ENCODE measurements around the gene METRN. TPM values are rescaled to one million over a fixed set of nuclear protein-coding genes. Genes with fewer than 3 reads are reported as not detected.
"Not testable (repeated sequence)": the region's sequence is repeated elsewhere in the genome, so short reads cannot be mapped to it uniquely, and the experiment has no call there.

The METRN gene
- total RNA-seq, 1 donor from 2014 or later = 116 TPM

DNA sequence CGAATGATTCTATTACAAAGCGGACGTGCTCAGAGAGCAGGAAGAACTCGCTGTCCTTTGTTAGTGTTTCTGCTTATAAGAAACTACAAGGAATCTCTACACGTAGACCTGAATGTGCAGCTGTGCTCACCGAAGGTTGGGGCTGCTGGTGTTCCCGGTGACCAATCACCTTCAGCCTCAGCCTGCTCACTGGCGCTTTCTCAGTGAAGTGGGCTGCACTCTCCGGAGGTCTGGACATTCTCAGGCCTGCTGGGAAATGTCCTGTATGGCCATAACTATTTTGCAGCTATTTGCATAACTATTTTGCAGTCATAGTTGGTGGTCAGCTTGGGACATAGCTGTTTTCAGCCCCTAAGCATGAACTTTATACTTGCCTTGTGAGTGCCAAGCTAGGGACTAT, 35.6 kb downstream of the METRN start:
- no peak overlapping the region for H3K4me3 ChIP-seq (ENCODE audit: low read depth, low read length)
- TF ChIP-seq, protein P1, sequence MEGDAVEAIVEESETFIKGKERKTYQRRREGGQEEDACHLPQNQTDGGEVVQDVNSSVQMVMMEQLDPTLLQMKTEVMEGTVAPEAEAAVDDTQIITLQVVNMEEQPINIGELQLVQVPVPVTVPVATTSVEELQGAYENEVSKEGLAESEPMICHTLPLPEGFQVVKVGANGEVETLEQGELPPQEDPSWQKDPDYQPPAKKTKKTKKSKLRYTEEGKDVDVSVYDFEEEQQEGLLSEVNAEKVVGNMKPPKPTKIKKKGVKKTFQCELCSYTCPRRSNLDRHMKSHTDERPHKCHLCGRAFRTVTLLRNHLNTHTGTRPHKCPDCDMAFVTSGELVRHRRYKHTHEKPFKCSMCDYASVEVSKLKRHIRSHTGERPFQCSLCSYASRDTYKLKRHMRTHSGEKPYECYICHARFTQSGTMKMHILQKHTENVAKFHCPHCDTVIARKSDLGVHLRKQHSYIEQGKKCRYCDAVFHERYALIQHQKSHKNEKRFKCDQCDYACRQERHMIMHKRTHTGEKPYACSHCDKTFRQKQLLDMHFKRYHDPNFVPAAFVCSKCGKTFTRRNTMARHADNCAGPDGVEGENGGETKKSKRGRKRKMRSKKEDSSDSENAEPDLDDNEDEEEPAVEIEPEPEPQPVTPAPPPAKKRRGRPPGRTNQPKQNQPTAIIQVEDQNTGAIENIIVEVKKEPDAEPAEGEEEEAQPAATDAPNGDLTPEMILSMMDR (IDR thresholded peaks at IDR 0.05; ENCODE audit: insufficient read depth, low read length, poor library complexity, severe bottlenecking) = no peak
- no peaks in the 10 kb centered on the region for H3K36me3 ChIP-seq (ENCODE audit: control insufficient read depth, insufficient read depth, low read length)
- no peaks in the 10 kb centered on the region for H3K27me3 ChIP-seq (ENCODE audit: control insufficient read depth, insufficient read depth, low read length)
- no peak for DNase-seq (ENCODE audit: low read depth)

DNA sequence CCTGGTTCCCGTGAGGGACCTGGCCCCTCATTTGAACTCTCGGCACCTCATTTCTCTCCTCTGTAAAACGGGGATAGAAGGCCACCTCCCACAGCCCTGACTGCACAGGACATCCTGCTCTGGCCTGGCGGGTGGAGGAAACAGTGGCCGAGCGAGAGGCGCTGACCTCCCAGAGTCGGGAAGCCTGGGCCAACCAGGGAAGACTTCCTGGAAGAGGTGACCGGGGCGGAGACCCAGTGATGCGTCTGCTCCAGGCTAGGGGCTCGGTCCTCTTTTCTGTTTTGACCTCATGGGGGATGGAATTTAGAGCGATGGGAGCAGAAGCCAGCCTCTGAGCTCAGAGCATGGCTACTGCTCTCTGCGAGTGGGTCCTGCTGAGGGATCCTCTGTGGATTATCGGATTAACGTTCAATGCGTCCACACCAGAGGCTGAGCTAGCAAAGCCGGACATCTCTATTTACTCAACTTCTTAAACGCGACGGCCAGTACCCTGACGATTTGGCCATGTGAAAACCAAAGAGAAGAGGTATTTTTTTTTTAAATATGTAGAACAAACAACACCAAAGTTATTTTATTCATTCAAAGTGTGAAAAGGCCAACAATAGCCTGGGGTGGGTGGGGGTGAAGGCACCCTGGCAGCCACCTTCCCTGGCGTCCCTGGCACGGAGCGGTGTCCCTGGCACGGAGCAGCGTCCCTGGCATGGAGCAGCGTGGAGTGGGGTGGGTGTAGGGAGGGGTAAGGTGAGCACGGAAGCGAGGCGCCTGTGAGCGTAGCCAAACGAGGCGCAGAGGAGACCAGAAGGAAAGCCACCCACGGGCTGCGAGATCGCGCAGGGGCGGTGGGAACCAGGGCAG, 36.5 kb downstream of the METRN start:
- H3K36me3 ChIP-seq (ENCODE audit: control insufficient read depth, insufficient read depth, low read length) = no peaks in the 10 kb centered on the region

DNA sequence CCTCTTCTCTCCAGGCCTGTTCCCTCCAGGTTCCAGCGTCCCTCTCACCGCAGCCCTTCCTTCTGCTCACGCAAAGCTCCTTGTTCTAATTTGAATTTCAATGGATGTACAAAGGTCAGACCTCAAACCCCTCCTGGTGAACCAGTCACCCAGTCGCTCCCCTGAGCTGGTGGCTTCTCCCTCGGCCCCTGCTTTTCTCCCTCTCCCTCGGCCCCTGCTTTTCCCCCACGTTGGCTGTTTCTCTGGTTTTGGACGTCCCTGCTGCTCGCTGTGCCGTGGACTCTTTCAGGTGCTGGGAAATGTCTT, 37.0 kb downstream of the METRN start:
- no peaks in the 10 kb centered on the region for H3K27me3 ChIP-seq (ENCODE audit: control insufficient read depth, insufficient read depth, low read length)
- no peak overlapping the region for H3K4me3 ChIP-seq (ENCODE audit: low read depth, low read length)
- H3K36me3 ChIP-seq (ENCODE audit: control insufficient read depth, insufficient read depth, low read length) = no peaks in the 10 kb centered on the region
- TF ChIP-seq, protein P1 (IDR thresholded peaks at IDR 0.05; ENCODE audit: insufficient read depth, low read length, poor library complexity, severe bottlenecking) = no peak
- DNase-seq (ENCODE audit: low read depth) = no peak

More for the DNA sequence above, 36.5 kb downstream of the METRN start:
- no peak overlapping the region for H3K4me3 ChIP-seq (ENCODE audit: low read depth, low read length)
- DNase-seq (ENCODE audit: low read depth) = no peak
- TF ChIP-seq, protein P1 (IDR thresholded peaks at IDR 0.05; ENCODE audit: insufficient read depth, low read length, poor library complexity, severe bottlenecking) = no peak
- H3K27me3 ChIP-seq (ENCODE audit: control insufficient read depth, insufficient read depth, low read length) = no peaks in the 10 kb centered on the region

DNA sequence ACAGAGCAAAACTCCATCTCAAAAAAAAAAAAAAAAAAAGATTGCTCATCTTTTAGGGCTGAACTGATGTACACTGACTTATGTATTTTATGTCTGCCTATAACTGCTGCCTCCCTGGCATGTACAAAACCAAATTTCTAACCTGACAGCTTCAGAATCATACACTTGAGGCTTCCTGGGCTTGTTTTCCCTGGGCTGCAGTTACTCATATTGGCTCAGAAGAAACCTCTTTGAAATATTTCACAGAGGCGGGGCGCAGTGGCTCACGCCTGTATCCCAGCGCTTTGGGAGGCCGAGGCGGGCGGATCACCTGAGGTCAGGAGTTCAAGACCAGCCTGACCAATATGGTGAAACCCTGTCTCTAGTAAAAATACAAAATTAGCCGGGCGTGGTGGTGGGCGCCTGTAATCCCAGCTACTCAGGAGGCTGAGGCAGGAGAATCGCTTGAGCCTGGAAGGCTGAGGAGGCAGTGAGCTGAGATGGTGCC, 39.2 kb downstream of the METRN start:
- H3K36me3 ChIP-seq (ENCODE audit: control insufficient read depth, insufficient read depth, low read length); DNase-seq (ENCODE audit: low read depth); H3K27me3 ChIP-seq (ENCODE audit: control insufficient read depth, insufficient read depth, low read length); H3K4me3 ChIP-seq (ENCODE audit: low read depth, low read length): not testable (repeated sequence)

DNA sequence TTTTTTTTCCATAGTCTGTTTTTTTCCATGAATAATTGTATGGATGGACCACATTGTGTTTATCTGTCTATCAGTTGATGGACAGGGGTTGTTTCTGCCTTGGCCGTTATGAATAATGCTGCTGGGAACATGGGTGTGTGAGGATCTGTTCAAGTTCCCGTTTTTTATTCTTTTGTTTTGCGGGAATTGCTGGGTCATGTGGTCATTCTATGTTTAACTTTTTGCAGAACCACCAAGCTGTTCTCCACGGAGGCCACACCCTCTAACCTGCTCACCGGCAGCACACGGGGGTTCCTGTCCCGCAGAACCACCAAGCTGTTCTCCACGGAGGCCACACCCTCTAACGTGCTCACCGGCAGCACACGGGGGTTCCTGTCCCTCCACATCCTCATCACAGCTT, 39.7 kb downstream of the METRN start:
- H3K4me3 ChIP-seq (ENCODE audit: low read depth, low read length) = no peak overlapping the region
- no peak for DNase-seq (ENCODE audit: low read depth)
- no peaks in the 10 kb centered on the region for H3K27me3 ChIP-seq (ENCODE audit: control insufficient read depth, insufficient read depth, low read length)
- H3K36me3 ChIP-seq (ENCODE audit: control insufficient read depth, insufficient read depth, low read length) = no peaks in the 10 kb centered on the region
- TF ChIP-seq, protein P1 (IDR thresholded peaks at IDR 0.05; ENCODE audit: insufficient read depth, low read length, poor library complexity, severe bottlenecking) = no peak

DNA sequence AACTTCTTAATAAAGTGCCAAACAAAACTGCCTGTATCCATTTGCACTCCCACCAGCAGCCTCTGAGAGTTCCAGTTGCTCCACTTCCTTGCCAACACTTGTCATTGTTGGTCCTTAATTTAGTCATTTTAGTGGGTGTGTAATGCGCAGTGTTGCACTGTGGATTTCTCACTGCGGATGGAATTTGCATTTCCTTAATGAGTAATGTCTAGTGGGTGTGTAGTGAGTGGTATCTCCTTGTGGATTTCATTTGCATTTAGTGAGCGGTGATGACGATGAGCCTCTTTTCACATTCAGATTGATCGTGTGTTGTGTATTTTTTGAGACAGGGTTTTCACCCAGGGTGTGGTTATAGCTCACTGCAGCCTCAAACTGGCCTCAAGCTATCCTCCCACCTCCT, 41.5 kb downstream of the METRN start:
- H3K36me3 ChIP-seq (ENCODE audit: control insufficient read depth, insufficient read depth, low read length) = no peaks in the 10 kb centered on the region
- TF ChIP-seq, protein P1 (IDR thresholded peaks at IDR 0.05; ENCODE audit: insufficient read depth, low read length, poor library complexity, severe bottlenecking) = no peak
- DNase-seq (ENCODE audit: low read depth) = no peak
- no peak overlapping the region for H3K4me3 ChIP-seq (ENCODE audit: low read depth, low read length)
- H3K27me3 ChIP-seq (ENCODE audit: control insufficient read depth, insufficient read depth, low read length) = no peaks in the 10 kb centered on the region
